SK-N-MC (cell line): ENCODE results near the gene DNPEP.

Experiments used
- EZH2 ChIP-seq: fragments of 200-600 bp; sonication (generic); IDR thresholded peaks from one replicate; pipeline ENCODE4 v1.6.1; 2017; ENCODE audit warnings: antibody characterized with exemption
- POLR2AphosphoS5 ChIP-seq: IDR thresholded peaks from 2 replicates; pipeline ENCODE4 v1.6.1; 2012; ENCODE audit warnings: mild to moderate bottlenecking, low read depth, low read length, borderline replicate concordance

DNA sequence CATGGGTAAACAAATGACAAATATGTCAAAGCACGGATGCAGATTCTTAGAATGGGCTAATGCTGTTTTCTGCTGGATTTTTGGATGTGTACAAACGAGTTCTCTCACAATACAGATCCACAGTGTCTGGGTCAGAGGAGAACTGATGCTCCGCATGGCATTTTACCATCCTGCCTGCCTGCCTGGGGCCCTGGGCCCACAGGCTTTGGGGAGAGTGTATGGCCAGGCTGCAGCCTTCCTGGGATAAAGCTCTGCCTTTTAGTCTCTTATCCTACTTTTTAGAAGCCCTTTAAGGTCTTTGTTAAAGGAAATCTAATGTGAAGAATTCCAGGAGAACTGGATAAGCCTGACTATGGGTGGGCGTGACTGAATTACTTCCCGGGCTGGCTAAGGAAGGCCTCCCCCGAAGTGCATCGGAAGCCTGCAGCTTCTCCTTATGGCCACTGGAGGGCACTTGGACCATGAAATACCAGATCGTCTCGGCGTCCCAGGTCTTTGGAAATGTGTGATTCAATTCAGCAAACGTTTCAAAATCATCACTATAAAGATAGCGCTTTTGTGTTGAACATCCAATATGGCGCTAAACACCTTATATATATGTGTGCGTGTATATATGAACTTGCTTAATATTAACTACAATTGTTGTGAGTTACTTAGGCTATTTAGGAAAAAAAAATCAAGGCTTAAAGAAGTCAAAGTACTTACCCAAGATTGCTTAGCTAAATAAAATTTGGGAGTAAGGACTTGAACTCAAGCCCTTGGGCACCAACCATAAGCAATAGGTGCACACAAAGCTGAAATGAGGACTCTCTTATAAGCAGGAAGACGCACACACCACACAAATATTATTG, 15.2 kb upstream of the DNPEP start:
- TF ChIP-seq POLR2AphosphoS5, result no peak
- no peak for TF ChIP-seq EZH2
